ENCODE measurements around the gene LRRC26.

Gene LRRC26

GRCh38 chr9:137198902-137199283 is 29.0 kb upstream of the LRRC26 start:
- DNase-seq: no peak

DNA sequence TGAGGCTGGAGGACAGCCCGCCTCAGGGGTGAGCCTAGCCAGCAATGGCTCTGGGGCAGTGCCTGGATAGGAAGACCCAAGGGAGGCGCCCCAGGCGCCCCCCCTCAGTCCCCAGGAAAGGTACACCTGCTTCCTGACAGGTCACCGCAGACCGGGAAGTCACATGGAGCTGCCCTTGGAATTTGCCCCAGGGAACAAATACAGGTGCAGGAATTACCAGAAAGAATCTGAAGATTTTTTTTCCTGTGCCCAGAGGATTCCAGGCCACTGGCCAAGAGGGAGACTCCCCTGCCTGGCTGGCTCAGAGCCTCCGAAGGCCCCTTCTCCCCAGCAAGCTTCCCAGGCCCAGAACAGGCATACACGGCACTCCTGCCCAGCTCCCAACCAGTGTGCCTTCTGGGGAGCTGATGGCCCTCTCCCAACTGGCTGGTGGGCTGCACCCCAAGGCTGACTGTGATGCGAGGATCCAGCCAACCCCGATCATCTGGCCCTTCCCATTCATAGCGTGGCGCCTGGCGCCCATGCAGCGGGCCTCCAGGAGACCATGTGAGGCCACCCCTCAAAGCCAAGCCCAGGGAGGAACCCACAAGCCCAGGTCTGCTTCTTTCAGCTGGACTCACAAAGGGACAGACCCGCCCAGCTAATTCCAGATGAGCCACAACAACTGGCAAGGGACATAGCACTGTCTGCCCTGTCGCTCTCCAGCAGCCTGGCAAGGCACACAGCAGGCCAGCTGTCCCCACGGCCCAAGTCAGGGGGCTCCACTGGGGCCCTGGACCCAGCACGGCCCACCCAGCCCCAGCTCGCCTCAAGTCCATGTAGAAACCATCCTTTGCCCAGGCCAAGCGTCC is 28.4 kb upstream of the LRRC26 start:
- no peak for DNase-seq

- DNase-seq: no peak
Observed at GRCh38 chr9:137195525-137196220, 25.8 kb upstream of the LRRC26 start.

DNA sequence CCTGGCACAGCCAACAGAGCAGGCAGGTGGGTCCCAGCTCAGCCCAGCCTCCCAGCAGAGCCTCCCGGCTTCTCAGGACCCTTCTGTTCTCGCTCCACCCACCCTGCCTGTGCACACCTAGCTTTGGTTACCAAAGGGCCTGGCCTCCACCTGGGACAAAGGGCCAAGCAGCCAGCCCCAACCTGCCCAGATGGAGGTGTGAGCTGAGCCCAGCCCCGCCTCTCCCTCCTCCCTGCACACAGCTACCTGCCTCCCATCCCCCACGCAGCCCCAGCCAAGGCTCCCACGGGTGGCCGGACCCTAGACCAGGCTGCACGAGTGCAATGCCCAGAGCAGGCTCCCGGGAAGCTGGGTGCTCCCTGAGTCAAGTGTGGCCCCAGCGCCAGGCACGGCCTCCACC is 25.1 kb upstream of the LRRC26 start:
- DNase-seq: no peak

- no peak for DNase-seq
Observed at GRCh38 chr9:137194388-137194787, 24.5 kb upstream of the LRRC26 start.

- DNase-seq: no peak
Observed at GRCh38 chr9:137193771-137194170, 23.9 kb upstream of the LRRC26 start.

- no peak for DNase-seq
Observed at GRCh38 chr9:137192859-137193258, 23.0 kb upstream of the LRRC26 start.

GRCh38 chr9:137192448-137192780 is 22.6 kb upstream of the LRRC26 start:
- no peak for DNase-seq

DNA sequence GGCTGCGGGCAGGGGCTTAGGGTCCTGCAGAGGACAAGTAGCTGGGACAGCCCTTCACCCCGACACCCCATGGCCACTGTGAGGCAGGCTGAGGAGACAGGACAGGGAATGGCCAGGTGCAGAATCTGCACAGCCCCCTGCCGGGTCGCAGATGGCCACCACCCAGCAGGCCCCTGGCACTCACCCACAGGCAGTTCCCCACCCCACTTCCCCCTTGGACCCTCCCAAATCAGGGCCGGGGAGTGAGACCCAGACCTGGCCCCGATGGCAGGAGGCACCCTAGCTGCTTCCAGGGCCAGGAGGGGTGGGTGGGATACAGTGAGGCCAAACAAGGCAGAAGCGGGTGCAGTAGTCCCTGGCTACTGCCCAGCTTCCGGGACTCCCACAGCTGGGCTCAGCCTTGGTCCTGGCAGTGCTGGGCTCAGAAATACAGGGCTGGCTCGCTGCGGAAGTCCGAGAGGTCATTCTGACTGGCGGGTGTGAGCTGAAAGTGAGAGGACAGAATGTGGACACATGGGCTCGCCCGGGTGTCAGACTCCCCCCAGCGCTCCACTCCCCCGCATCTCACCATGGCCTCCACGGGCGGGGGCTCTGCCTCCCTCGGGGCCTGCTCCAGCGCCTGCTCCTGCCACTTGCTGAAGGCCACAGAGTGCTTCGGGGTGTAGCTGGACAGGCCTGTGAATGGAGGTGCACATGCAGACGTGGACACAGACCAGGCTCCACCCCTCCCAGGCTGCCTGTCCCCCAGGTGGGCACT is 22.0 kb upstream of the LRRC26 start:
- DNase-seq: no peak

DNA sequence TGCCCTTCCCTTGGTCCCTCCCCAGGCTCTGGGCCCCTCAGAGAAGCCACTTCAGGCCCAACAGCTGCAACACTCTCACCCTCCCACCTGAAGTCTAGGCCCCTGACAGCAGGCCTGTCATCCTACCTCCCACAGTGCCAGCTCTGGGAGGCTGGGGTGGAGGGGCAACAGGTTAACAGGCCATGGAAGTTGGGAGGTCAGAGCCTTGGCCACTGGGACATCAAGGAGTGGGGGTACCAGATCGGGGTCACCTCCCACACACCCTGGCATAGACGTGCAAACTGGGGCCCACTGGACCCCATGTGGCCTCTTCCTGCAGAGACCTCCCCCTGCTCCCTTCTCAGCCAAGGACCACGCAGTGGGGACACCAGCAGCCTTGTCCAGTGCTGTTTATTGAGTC is 21.4 kb upstream of the LRRC26 start:
- DNase-seq: no peak

DNA sequence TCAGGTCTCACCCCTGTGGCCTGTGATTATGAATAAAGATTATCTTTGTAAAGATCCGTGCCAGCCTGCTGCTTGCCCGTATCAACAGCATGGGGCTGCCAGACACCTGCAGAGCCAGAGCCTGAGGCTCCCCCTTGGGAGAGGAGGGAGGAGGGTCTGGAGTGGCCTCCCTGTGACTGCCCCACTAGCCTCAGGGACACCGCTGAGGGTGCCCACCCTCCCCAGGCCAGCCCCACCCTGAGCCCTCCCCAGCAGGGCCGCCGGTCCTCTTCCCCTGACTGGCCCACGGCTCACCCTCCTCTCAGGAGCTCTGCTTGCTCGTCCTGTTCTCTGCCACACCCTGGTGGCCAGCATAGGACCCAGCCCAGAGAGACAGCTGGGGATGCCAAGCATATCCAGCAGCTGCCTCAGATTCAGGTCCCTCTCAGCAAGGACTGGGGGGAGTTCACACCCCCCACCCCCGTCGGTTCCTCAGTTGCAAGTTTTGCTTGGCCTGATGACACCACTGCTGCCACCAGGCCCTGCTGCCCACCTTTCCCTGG is 20.5 kb upstream of the LRRC26 start:
- DNase-seq: no peak

GRCh38 chr9:137189297-137190295 is 19.7 kb upstream of the LRRC26 start:
- no peak for DNase-seq

DNA sequence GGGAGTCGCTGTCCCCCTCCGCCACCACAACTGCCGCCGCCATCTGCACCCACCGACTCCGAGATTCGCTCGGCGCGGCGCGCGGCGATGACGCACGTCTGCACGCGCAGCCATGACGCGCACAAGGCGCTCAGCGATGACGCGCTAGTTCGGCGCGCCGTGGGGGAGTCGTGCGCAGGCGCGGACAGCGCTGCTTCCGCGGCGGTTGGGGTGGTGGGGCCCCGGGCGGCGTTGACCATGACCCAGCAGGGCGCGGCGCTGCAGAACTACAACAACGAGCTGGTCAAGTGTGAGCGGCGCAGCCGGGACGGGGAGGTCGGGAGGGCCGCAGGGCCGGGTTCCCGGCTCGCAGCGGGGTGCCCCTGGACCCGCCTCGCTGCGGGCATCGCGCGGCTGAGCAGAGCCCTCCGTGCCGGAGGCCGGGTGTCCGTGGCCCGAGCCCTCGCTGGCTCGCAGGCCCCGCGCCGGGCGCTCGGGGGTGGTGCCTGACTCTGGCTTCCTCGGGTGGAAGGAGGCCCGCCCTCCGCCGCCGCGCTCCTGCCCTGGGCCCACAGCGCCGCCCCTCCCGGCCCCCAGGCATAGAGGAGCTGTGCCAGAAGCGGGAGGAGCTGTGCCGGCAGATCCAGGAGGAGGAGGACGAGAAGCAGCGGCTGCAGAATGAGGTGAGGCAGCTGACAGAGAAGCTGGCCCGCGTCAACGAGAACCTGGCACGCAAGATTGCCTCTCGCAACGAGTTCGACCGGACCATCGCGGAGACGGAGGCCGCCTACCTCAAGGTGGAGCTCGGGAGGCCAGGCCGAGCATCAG is 18.8 kb upstream of the LRRC26 start, which contains the start of the genes ANAPC2 and SSNA1:
TSS of gene ANAPC2 (minus strand) at position 71 of the 807 bp plus-strand sequence. CDS start at position 43, 28 bp downstream.
TSS of gene SSNA1 (plus strand) at position 187 of the 807 bp plus-strand sequence. CDS start at position 238, 51 bp downstream.
- DNase-seq: peak; percentile 91

- DNase-seq: no peak
Observed at GRCh38 chr9:137188086-137188489, 18.2 kb upstream of the LRRC26 start.

- DNase-seq: no peak
Observed at GRCh38 chr9:137187386-137187785, 17.5 kb upstream of the LRRC26 start.

DNA sequence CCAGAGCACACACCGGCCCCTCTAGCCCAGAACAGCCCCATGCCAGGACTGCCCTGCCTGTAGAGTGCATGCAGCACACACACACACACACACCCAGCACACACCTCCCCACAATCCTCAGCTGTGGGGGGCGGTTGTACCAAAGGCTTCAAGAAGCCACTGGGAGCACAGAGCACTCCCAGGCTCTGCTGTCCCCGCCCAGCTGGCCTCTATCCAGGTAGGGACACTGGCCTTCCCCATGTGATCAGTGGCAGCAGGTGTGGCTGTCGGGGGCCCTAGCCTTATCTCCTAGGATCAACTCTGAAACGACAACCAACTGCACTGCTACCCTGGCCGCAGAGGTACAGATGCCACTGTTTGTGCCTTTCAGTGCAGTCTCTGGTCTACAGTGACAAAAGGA is 16.5 kb upstream of the LRRC26 start:
- DNase-seq: no peak

- DNase-seq: no peak
Observed at GRCh38 chr9:137185921-137186320, 16.1 kb upstream of the LRRC26 start.

DNA sequence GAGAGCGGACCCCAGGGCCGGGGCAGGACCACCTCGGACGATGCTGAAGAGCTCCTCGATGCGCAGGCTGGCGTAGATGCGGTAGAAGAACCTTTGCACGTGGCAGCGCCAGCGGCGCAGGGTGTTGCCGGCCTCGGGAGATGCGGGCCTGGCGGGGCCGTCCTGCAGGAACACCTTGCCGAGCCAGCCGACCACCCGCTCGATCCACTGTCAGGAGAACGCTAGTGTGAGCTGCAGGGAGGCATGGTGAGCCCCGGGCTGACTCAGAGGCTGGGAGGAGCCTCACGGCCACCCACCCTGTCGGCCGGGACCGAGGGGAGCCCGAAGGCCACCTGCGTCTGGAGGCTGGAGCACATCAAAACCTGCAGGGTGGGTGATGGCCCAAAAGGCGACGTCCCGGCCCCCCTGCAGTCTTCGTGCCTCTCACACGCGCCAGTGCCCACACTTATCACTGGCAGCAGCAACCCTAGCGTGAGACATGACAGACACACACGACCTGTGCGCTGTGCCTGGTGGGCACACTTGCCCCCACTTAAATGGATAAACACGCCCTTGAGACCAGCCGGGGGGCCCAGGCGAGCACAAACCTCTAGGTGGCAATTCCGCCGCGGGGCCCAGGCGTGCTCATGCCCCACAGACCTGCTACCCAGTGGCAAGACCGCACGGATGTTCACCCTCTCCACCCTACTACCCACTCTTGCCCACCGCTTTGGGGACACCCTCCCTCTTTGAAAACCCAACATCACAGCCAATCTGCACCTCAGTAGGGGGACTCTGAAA is 15.2 kb upstream of the LRRC26 start:
- no peak for DNase-seq

DNA sequence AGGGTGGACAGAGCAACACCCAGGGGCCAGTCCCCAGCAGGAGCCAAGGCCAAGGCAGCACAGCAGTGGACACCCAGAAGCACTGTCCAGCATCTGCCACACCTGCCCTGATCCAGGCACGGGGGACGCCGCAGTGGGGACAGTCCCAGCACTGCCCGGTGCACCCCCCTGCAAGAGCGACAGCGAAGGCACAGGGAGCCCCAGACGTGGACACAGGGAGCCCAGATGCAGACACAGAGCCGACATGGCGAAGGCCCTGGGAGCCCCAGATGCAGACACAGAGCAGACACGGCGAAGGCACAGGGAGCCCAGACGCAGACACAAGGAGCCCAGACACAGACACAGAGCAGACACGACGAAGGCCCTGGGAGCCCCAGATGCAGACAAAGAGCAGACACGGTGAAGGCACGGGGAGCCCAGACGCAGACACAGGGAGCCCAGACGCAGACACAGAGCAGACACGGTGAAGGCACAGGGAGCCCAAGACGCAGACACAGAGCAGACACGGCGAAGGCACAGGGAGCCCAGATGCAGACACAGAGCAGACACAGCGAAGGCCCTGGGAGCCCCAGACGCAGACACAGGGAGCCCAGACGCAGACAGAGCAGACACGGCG is 14.2 kb upstream of the LRRC26 start:
- no peak for DNase-seq

DNA sequence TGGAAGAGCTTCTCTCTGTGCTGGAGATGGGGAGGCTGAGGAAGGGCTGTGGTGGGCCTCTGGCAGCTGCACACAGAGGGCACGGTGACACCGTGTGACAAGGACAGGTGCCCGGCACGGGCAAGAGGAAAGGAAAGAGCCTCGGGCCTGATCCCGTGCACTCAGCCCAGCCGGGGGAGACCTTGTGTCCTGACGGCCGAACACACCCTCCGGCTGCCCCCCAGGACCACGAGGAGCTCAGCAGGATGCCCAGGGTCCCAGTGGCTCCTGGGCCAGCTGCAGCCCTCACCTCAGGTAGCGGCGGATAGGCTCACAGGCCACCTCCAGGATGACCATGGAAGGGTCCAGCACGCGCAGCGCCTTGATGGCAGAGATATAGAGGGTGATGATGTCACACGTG is 13.0 kb upstream of the LRRC26 start:
- DNase-seq: no peak

Measured in CD4-positive, alpha-beta T cell treated with Interferon gamma for 1 hour (primary cell).